HG03108 (cell line): ENCODE results near the gene PLCH1.

ENCODE experiments used
- ATAC-seq: cut with Tn5 transposase; IDR thresholded peaks from one replicate; pipeline ENCODE4 v1.9.1; 2021; ENCODE audit warnings: moderate library complexity; ENCODE audit not compliant: unreplicated experiment

The PLCH1 gene

DNA sequence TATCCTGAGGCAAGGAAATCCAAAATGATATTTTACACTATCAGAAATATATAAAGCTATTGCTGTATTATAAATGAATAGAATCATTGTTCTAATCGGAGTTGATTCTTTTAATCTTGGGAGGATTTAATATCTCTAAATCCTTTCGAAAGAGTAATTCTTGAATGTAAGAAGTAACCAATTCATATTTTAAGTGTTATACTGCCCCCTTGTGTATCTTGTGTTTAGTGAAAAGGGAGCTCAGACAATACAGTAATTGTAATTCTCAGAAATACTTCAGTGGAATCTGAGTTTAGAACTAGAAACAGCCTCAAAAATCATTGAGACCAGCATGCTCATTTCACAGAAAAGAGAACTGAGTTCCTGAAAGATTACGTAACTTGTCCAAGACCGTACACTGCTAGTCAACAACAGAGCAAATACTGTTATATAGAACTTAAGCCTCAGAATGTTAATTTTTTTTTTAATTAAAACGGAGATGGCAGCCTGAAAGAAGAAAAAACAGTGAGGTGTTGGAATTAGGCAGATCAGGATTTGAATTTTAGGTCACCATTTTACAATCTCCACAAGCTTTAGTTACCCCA is 42.9 kb downstream of the PLCH1 start:
- ATAC-seq = no peak

GRCh38 chr3:155697542-155697941 is 47.3 kb downstream of the PLCH1 start:
- no peak for ATAC-seq

DNA sequence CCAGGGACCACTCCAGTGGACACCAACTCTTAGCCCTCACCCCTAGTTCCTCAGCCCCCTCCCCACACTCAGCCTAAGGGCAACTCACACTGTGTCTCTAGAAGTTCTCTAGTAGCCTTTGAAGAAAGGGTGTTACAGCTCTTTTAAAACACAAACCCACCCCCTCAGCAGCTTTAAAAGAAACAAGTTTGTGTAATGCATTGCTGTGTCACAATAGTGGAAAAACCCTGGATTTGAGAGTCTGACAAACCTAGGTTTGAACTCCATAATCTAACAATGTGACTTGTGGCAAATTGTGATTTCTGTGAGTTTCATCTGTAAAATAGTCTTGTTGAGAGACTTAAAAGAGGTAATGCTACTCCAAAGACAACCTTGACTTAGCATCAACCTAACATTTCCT is 54.0 kb downstream of the PLCH1 start:
- no peak for ATAC-seq

DNA sequence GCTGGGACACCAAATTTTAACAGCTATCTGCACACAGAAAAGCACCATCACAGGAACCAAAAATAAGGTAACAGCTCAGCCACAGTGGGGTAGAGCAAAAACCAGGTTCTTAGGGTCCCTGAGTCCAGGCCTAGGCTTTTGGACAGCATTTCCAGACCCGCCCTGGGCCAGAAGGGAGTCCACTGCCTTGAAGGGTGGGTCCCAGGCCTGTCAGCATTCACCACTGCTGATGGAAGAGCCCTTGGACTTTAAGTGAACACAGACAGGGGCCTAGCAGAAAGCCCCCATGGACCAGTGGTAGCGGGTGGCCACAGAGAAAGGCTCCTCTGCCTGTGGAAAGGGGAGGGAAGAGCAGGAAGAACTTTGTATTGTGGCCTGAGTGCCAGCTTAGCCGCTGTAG is 56.4 kb downstream of the PLCH1 start:
- no peak for ATAC-seq

GRCh38 chr3:155683344-155683720 is 61.5 kb downstream of the PLCH1 start:
- no peak for ATAC-seq

DNA sequence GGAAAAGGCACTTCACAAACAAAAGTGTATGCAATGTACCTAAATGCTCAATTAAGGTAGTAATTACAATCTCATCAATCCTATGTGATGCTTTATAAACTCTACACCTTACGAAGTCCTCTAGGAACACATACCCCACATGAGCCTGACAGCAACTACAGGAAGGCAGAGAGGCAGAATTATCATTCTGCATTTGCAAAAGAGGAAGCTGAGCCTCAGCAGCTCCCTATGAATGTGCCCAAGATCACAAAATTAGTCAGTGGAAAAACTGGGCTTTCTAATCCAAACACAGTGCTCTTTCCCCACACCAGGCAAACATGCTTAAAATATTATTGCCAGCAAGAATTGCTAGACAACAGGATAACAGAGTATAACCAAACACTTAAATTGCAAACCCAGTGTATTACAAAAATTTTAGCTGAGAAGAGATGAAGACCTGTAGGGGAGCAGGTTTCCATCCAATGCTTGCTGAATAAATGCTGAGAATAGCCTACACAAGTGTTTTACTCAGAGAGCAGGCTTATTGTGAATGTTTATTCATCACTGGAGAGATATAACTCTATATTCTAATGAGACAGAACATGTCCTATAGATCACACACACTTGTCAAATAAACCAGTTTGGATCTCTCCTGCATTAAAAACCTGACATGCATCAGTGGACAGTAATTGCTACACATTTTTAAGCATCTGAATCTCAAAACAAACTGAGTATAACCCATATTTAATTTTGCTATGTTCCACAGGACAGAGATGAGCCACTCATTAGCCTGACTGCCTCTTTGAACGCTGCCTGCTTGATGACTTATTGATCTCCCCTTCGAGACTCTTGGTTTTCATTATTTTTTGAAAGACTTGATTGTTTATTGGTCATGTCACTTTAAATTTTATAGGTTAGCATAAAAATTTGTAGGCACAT is 62.2 kb downstream of the PLCH1 start:
- no peak for ATAC-seq

DNA sequence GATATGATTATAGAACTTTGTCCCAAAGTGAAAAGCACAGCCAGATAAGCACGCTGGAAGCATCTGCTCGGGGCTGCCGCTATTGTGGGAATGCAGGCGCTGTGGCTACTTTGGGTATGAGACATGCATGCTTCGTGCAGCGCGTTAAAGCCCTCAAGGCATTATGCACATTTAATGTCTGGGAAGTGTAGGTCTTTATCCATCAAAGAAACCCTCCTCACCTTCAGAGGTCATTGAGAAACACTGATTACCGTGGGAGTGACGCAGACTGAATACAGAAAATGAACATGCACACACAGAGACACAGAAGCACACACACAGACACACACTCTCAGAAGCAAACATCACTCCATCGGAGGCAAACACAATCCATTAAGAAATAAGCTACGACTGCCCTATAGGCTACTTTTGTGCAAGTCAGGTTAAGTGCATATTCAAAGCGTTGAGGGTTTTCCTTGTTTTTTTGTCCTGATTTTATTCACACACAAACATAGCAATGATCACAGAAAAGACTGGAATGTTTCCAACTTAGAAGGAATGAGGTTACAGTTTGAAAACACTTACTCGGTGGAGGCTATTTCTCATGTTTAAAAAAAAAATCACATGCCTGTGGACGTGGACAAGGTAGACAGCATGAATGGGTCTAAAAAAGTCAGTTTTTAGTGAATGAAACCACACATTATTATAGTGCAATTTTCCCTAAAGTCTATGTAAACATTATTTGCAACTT is 68.5 kb downstream of the PLCH1 start:
- no peak for ATAC-seq

- ATAC-seq = no peak
Measured at GRCh38 chr3:155675094-155675493, 69.8 kb downstream of the PLCH1 start.

DNA sequence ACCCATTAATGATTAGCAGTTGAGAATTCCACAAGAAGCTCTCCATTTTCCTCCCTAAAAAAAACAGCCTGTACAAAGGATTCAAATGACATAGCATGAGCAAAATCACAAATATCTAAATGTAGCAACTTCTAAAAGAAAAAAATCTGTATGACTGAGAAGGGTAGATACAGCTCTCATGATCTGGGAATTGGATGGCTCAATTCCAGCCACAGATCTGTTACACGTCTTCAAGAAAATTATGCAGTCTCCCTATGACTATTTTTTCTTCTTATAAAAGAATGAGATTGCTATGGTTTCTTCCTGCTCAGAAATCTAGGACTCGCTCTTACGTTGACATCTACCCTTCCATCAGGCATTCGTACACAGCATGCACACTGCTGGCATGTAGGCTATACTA is 71.5 kb downstream of the PLCH1 start:
- no peak for ATAC-seq

- no peak for ATAC-seq
Measured at GRCh38 chr3:155670335-155670734, 74.5 kb downstream of the PLCH1 start.

DNA sequence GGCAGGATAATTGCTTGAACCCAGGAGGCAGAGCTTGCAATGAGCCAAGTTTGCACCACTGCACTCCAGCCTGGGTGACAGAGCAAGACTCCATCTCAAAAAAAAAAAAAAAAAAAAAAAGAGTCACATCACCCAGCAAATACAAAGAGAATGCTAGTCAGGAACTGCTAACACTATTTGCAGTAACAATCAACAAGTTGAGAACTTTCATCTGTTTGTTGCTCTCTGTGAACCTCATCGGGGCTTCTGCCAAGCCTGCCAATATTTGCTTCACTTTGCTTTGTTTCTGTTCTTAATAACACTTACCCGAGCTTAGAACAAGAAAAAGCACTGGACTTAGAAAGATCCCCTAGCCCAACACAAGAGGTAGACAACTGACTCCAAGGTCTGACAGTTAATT is 76.9 kb downstream of the PLCH1 start:
- no peak for ATAC-seq

DNA sequence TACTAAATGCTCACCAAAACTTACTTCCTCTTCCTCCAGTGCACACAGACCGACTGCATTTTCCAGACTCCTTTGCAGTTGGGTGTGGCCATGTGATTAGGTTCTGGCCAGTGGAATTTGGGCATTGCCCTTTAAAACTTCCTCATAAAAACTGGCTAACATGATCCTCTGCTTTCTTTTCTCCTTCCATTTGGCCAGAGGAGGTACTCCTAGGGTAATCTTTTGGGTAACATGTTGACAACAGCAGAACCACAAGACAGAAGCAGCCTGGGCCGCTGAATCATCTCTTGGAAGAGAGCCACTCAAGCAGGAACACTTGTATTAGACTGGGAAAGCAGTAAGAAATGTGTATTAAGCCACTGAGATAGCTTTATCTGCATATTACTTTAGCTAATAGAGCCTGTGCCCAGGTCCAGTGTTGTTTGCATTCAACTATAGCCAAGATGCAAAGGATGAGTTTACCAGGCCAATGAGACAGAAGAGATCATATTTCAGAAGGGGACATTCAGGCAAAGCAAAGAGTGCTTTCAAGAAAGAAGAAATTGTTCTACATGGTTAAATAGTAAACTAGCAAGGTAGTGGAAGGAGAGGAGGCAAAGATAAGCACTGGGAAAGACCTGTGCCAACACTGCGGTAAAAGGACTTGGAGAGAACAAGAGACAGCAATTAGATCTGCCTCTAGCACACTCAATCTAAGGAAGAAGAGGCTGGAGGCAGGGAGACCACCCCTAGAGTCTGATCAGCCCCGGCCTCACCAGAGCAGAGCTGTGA is 79.8 kb downstream of the PLCH1 start:
- no peak for ATAC-seq

DNA sequence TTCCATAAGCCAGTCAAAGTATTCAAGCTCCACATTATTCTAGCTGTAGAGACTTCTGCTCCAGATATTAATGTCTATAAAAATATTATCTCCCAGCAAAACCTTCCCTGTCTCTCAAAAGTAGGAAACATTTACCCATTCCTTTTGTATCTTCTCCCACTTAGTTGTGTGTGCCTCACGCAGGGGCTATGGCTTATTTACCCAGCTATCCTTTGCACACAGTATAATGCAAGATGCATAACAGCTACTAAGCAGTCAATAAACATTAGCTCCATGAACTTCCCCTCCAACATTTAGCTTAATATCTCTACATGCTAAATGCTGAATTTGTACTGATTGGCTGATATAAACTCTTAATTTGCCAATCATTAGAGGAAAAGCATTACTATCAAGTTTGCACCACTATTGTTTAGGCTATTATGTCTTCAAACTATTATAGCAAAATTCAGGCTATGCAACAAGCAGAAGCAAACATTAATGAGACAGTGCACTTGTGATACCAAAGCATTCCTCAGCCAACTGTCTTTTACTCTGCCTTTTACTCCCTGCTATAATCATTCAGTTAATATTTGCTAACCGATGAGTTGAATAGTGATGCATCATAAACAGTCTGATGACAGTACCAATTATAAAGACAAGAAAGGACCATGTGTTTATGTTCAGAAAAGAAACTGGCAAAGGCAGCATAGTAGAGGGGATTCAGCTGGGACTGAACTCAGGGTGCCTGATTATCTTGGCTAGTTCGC is 81.2 kb downstream of the PLCH1 start:
- ATAC-seq = no peak

- no peak for ATAC-seq
Measured at GRCh38 chr3:155661760-155662159, 83.1 kb downstream of the PLCH1 start.

DNA sequence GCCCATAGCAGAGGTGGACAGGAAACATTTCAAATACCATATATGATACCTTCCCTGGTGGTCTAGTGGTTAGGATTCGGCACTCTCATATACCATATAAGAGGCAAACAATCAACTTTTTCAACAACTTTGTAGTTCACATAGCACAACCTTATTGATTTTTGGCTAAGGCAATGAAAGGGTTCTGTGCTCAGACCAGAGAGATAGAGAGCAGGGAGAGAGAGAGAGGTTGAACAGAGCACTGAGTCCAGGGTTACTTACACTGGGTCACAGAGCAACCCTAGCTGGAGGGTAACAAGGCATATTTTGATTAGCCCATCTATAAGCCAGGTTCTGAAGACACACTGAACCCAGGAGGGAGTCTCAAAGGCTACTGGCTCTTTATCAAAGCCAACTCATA is 83.8 kb downstream of the PLCH1 start:
- no peak for ATAC-seq

- ATAC-seq = no peak
Measured at GRCh38 chr3:155658671-155659261, 86.1 kb downstream of the PLCH1 start.

GRCh38 chr3:155658006-155658405 is 86.9 kb downstream of the PLCH1 start:
- ATAC-seq = no peak

GRCh38 chr3:155657161-155657560 is 87.7 kb downstream of the PLCH1 start:
- ATAC-seq = no peak

- ATAC-seq = no peak
Measured at GRCh38 chr3:155656466-155656865, 88.4 kb downstream of the PLCH1 start.
